GM12891 (cell line): ENCODE data around the gene XRRA1.

Source experiments
- POLR2A ChIP-seq: IDR thresholded peaks from 2 replicates; pipeline ENCODE4 v1.6.1; 2011; ENCODE audit warnings: low read depth, low read length, control low read depth
- POLR2AphosphoS5 ChIP-seq: IDR thresholded peaks from 2 replicates; pipeline ENCODE4 v1.6.1; 2011; ENCODE audit warnings: low read depth, low read length, control low read depth

GRCh38 chr11:74826901-74827300 is 122.0 kb downstream of the XRRA1 start:
- no peak for TF ChIP-seq POLR2AphosphoS5
- no peak for TF ChIP-seq POLR2A
